EH (cell line): ENCODE measurements around the gene ENG.
"Not testable (repeated sequence)": the region's sequence is repeated elsewhere in the genome, so short reads cannot be mapped to it uniquely, and the experiment has no call there.

ENCODE experiments used
- DNase-seq: peaks from one replicate; pipeline ENCODE4 v3.0.0-alpha.2; 2015; ENCODE audit warnings: low read depth

Gene ENG

GRCh38 chr9:127854184-127854806 is at the start of gene ENG:
Gene ENG (minus strand): TSS chr9:127854658. CDS start chr9:127854355, 303 bp downstream.
- DNase-seq, result peak; percentile 91

- DNase-seq, result peak; percentile 51
Observed at GRCh38 chr9:127903557-127904475, 49.4 kb upstream of the ENG start.

DNA sequence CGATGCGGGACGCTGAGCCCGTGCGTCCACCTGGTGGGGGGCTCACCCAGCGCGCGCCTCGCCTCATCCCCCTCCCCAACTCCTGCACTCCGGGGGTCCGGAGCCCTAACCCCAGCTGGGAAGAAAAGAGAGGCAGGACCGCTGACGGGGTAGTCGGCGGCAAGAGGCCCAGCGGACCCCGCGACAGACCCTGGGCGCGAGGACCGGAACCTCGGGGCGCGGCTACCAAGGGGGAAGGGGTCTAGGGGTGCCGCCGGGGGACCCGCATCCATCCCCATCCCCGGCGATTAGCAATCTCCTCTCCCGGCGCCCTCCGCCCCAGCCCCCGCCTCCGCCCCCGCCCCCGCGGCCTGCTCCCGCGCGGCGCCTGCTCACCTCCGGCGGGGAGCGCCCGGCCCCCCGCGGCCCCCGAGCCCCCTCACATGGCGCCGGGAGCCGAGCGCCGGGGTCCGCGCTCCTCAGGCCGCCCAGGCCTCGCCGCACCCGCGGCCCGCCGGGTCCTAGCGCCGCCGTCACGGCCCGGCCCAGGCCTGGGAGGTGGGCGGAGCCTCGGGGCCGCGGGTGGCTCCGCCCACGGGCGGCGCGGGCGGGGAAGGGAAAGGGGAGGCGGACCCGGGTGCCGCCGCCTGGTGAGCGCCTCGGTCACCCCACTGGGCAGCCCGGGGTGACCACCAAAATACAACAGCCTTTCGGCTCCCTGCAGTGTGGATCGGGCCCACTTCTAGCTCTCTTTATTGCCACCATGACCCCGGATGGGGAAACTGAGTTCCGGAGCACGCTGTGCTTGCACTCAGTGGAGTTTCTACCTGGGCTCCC is 44.9 kb upstream of the ENG start, which contains the start of gene ST6GALNAC6:
ST6GALNAC6 (minus strand) TSS at position 476 of the 816 bp plus-strand sequence. CDS start 1,622 bp downstream, outside the sequence.
- peak; percentile 77 for DNase-seq

- DNase-seq, result peak; percentile 94
Observed at GRCh38 chr9:127898433-127899127, 44.1 kb upstream of the ENG start.

- DNase-seq, result peak; percentile 78
Observed at GRCh38 chr9:127897193-127897692, 42.8 kb upstream of the ENG start.

DNA sequence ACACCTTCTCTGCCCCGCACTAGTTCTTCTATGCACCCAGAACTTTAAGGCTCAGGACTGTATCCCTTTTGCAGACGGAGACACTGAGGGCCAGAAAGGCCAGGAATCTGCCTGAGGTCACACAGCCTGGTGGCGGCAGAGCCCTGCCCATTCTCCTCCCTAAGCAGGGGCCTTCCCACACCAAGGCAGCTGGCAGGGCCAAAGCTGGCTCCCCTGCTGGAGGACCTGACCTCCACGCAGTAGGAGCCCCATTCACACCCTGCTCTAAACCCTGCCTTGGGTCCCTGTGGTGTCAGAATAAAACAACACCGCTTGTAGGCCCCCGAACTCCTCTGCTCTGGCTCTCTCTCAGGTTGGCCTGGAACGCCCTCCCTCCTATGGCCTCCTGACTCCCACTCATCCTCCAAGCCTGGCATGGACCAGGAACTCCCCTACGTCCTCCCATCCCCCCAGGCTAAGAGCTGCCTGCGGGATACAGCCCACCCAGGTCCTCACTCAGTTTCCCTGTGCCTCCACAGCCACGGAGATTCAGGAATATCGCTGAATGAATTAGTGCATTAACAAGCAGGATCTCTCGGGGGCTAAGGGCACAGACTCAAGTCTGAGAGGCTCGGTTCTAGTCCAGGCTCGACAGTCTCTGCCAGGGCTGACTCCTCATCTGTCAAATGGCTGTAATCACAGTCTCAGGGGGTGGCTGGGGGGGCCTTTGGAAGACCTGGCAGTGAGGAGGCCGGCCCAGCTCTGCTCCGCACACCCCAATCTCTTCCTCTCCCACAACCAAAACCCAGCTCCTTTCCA is 42.1 kb upstream of the ENG start:
- DNase-seq, result no peak

GRCh38 chr9:127895811-127896210 is 41.4 kb upstream of the ENG start:
- DNase-seq, result no peak

- DNase-seq, result no peak
Observed at GRCh38 chr9:127893392-127893791, 38.9 kb upstream of the ENG start.

DNA sequence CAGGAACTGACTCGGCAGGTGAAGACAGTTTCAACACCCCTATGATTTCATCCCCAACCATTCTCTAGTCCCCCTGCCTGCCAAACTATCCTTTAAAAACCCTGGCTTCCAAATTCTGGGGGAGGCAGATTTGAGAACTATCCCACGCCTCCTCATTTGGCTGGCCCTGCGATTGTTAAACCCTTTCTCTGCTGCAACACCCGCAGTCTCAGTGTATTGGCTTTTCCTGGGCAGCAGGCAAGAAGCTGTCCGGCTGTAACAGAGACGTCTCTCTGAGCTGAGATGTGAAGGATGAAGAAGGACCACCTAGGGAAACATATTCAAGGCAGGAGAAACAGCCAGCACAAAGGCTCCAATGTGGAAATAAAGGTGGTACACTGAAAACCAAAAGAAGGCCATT is 38.4 kb upstream of the ENG start:
- DNase-seq, result no peak

GRCh38 chr9:127890053-127890452 is 35.6 kb upstream of the ENG start:
- DNase-seq, result no peak

DNA sequence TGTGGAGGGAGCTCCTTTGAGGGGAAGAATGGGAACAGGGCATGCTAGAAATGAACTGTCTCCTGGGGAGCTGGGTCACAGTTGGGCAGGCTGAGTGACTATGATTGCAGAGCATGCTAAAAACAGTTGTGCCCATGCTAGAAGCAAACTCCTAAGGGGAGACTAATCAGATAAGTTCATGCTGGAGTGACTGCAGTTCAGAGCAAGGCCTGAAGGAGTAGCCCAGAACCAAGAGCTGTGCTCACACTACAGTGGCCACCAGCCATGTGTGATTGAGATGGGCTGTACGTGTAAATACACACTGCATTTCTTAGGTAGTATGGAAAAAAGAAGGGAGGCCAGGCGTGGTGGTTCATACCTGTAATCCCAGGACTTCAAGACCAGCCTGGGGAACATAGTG is 33.3 kb upstream of the ENG start:
- no peak for DNase-seq

GRCh38 chr9:127886401-127886972 is 32.0 kb upstream of the ENG start:
- DNase-seq, result peak; percentile 34

GRCh38 chr9:127885508-127886281 is 31.2 kb upstream of the ENG start:
- DNase-seq, result no peak

DNA sequence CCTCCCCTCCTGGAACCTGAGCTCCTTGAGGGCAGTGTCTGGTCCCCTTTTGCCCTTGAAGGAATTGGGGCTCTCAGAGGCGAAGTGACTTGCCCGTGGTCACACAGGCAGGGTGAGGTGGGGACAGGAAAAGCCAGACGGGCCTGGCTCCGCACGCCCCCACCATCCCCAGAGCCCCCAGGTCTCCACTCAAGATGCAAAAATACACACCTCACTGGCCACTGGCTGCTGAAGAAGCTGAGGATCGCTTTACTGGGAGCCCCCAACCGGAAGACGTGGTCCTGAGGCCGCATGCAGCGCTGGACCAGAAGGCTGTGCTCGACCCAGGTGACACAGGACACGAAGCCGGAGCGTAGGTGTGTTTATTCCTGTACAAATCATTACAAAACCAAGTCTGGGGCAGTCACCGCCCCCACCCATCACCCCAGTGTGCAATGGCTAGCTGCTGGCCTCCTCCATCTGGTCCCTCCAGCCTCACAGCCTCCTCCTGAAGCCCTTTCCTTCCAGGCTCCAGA is 30.6 kb upstream of the ENG start:
- no peak for DNase-seq

- DNase-seq, result peak; percentile 43
Observed at GRCh38 chr9:127884427-127884911, 30.0 kb upstream of the ENG start.

DNA sequence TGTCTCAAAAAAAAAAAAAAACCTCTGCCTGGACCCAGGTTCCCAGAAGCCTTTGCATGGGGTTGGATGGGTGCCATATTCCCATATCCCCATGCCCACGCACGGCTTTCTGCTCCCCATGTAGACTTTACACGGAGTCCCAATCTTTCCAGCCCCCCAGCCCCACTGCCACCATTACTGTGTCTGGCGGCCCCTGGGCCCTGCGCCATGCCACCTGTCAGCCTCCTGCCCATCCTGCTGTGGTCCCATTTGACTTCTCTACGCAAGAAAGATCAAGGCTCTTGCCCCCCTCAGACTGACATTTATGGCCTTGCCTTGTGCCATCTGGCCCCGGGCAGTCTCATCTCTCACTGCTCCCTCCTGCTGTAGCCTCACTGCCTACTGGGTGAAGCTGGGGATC is 29.5 kb upstream of the ENG start:
- no peak for DNase-seq

DNA sequence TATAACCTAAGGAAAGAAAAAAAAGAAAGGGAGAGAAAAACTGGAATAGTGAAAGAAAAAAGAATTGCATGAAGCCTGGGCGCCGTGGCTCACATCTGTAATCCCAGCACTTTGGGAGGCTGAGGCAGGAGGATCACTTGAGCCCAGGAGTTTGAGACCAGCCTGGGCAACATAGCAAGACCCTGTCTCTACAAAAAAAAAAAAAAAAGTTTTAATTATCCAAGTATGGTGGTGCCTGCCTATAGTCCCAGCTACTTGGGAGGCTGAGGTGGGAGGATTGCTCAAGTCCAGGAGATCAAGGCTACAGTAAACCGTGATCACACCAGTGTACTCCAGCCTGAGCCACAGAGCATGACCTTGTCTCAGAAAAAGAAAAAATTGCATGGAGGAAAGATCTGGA is 27.3 kb upstream of the ENG start:
- not testable (repeated sequence) for DNase-seq

DNA sequence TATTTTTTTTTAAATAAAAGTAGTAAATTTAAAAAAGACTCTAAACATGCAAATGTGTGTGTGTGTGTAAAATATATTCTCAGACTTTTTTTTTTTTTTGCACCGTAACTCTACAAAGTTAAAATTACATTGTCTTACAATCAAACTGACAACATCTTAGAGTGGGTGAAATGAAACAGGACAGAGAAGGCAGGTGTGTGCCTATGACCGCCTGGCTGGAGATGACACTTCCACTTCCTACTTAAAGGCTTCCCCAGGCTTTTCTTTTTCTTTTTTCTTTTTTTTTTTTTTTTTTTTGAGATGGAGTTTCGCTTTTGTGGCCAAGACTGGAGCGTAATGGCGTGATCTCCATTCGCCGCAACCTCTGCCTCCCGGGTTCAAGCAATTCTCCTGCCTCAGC is 25.7 kb upstream of the ENG start:
- DNase-seq, result no peak
